ENCODE data around the gene RAB40C.

The RAB40C gene

GRCh38 chr16:637081-638018, 47.5 kb downstream of the RAB40C start:
- no peaks in the 10 kb centered on the region for H3K36me3 ChIP-seq (ENCODE audit: control insufficient read depth, insufficient read depth, low read length)
- H3K4me3 ChIP-seq (ENCODE audit: low read length) = no peak overlapping the region
- no peaks in the 10 kb centered on the region for H3K9me3 ChIP-seq (ENCODE audit: control insufficient read depth, low read length)
- H3K4me1 ChIP-seq (ENCODE audit: control insufficient read depth, insufficient read depth, low read length) = peaks cover 22% of the 10 kb centered on the region
- H3K9ac ChIP-seq (ENCODE audit: low read length) = no peak overlapping the region
- no peaks in the 10 kb centered on the region for H3K27me3 ChIP-seq (ENCODE audit: control insufficient read depth, insufficient read depth, low read length)

DNA sequence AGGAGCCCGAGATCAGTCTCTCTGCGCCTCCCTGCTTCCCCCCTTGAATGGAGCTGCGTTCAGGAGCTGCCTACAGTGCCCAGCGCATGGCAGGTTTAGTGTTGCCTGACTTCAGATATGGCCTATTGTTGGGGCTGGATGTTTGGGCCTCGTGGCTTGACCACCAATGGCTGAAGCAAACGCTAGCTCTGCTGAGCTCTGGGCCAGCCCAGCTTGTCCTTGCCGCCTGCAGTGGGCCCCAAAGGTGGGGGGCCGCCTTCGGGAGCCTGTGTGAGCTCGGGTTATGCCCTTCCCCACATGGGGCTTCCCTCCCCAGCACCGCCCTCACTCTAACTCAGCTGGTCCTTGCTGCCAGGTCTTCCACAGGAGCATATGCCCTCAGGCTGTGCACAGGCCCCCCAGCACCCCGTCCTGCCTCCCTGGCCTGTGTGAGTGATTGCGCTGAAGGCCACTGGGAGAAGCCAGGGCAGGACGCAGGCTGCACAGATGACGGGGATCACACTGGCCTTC, 48.2 kb downstream of the RAB40C start:
- H3K9me3 ChIP-seq (ENCODE audit: control insufficient read depth, low read length) = no peaks in the 10 kb centered on the region
- H3K36me3 ChIP-seq (ENCODE audit: control insufficient read depth, insufficient read depth, low read length) = no peaks in the 10 kb centered on the region
- no peaks in the 10 kb centered on the region for H3K27me3 ChIP-seq (ENCODE audit: control insufficient read depth, insufficient read depth, low read length)
- peaks cover 30% of the 10 kb centered on the region for H3K4me1 ChIP-seq (ENCODE audit: control insufficient read depth, insufficient read depth, low read length)
- no peak overlapping the region for H3K4me3 ChIP-seq (ENCODE audit: low read length)
- H3K9ac ChIP-seq (ENCODE audit: low read length) = no peak overlapping the region

DNA sequence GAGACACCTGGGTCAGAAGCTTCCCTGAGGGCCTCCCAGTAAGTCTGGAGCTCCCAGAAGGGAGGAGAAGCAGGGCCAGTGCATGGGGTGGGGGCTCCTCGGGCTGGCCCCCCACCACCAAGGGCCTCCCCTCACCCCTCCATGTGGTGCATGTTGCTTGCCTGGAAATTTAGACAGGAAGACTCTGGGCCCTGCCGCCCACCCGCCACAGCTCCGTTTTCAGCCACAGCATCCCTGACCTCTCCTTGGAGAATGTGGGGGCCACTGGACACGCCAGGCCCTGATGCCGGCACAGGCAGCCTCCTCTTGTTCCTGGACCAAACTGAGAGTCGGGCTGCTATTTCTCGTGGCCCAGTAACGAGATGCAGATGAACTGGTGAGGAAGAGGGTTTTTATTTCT, 49.0 kb downstream of the RAB40C start:
- Histone ChIP-seq H3K27me3 (ENCODE audit: control insufficient read depth, insufficient read depth, low read length) (no peaks in the 10 kb centered on the region), H3K9me3 (ENCODE audit: control insufficient read depth, low read length) (no peaks in the 10 kb centered on the region), H3K4me3 (ENCODE audit: low read length) (no peak overlapping the region), H3K9ac (ENCODE audit: low read length) (no peak overlapping the region), H3K4me1 (ENCODE audit: control insufficient read depth, insufficient read depth, low read length) (peaks cover 37% of the 10 kb centered on the region), H3K36me3 (ENCODE audit: control insufficient read depth, insufficient read depth, low read length) (no peaks in the 10 kb centered on the region)

DNA sequence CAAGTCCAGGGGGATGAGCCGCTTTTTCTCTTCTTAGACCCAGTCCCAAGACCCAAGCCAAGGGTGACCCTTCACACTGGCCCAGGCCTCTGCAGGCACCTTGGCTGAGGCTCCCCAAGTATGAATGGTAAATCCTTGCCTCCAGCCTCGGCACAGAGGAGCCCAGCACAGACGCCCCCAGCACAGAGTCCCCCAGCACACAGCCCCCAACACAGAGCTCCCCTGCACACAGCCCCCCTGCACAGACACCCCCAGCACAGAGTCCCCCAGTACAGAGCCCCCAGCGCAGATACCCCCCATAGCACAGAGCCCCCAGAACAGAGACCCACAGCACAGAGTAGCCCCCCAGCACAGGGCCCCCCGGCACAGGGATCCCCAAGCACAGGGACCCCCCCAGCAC, 50.7 kb downstream of the RAB40C start:
- H3K27me3 ChIP-seq (ENCODE audit: control insufficient read depth, insufficient read depth, low read length) = no peaks in the 10 kb centered on the region
- H3K4me1 ChIP-seq (ENCODE audit: control insufficient read depth, insufficient read depth, low read length) = peaks cover 48% of the 10 kb centered on the region
- H3K9me3 ChIP-seq (ENCODE audit: control insufficient read depth, low read length) = no peaks in the 10 kb centered on the region
- H3K4me3 ChIP-seq (ENCODE audit: low read length) = no peak overlapping the region
- no peaks in the 10 kb centered on the region for H3K36me3 ChIP-seq (ENCODE audit: control insufficient read depth, insufficient read depth, low read length)
- H3K9ac ChIP-seq (ENCODE audit: low read length) = peak overlapping the region; percentile 91

DNA sequence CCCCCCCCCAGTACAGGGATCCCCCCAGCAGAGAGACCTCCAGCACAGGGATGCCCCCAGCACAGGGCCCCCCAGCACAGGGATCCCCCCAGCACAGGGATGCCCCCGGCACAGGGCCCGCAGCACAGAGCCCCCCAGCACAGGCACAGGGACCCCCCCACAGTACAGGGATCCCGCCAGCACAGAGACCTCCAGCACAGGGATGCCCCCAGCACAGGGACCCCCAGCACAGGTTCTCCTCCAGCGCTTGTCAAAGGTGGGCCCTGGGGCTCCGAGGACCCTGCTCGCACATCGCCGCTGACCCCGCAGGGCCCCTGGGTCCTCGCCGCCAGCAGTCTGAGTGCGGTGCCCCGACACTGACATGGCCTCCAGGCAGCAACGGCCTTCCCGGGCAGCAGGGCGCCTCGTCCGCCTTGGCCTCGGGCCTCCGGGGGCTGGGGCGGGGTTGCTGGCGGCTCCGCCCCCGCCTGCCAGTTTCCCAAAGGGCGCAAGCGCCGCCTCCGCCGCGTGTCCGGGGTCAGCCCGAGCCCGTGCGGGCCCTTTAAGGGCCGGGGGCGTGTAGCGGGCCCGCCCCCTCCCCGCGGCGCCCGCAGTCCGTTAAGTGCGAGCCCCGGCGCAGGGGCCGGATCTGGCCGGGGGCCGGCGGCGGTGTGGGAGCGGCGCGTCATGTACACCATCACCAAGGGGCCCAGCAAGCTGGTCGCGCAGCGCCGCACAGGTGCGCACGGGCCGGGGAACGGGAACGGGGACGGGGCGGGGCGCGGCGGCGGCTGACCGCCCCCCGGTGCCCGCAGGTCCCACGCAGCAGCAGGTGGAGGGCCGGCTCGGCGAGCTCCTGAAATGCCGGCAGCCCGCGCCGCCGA, 51.7 kb downstream of the RAB40C start, which contains the start of gene MCRIP2:
TSS of gene MCRIP2 (plus strand) at position 503 of the 863 bp plus-strand sequence. CDS start at position 667, 164 bp downstream.
- no peaks in the 10 kb centered on the region for H3K9me3 ChIP-seq (ENCODE audit: control insufficient read depth, low read length)

DNA sequence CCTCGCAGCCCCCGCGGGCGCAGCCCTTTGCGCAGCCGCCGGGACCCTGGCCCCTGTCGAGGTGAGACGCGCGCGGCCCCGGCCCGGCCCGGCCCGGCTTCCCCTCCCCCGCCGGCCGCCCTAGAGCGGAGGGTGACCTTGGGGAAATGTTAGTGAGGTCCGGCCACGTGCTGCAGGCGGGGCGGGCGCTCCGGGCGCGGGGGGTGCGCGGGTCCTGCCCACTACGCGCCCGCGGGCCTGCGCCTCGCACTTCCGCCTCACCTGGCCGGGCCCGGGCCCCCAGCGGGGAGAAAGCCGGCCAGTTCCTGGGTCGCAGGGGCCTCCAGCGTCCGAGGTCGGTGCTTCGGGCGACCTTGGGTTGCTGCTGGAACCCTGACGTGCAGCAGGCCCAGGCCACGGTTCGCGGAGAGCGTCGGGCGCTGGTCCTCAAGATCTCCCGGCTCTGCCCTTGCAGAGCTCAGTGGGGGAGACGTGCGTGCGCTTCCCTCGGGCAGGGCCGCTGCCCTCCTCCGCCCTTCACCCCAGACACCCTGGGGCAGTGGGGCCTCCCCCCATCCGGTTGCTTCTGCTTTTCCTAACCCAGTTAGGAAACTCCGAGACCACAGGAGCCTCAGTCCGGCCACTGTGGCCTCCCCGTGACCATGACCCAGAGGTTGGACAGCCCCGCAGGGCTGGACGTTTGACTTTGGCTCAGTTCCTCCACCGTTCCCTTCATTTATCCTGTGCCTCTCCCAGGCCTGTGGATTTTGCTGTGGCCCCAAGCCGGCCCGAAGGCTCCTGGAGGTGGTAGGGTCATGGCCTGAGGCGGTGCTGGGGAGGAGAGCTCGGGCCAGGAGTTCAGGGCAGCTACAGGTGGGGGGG, 52.6 kb downstream of the RAB40C start:
- H3K9me3 ChIP-seq (ENCODE audit: control insufficient read depth, low read length) = no peaks in the 10 kb centered on the region
- no peaks in the 10 kb centered on the region for H3K36me3 ChIP-seq (ENCODE audit: control insufficient read depth, insufficient read depth, low read length)
- H3K4me3 ChIP-seq (ENCODE audit: low read length) = peak overlapping the region; percentile 60
- H3K9ac ChIP-seq (ENCODE audit: low read length) = peak overlapping the region; percentile 91
- peaks cover 62% of the 10 kb centered on the region for H3K4me1 ChIP-seq (ENCODE audit: control insufficient read depth, insufficient read depth, low read length)
- no peaks in the 10 kb centered on the region for H3K27me3 ChIP-seq (ENCODE audit: control insufficient read depth, insufficient read depth, low read length)

More for the DNA sequence above, 51.7 kb downstream of the RAB40C start, which contains the start of gene MCRIP2:
- Histone ChIP-seq H3K9ac (ENCODE audit: low read length) (peak within 1 kb of the TSS; percentile 91), H3K27me3 (ENCODE audit: control insufficient read depth, insufficient read depth, low read length) (no peaks in the 10 kb centered on the region), H3K4me1 (ENCODE audit: control insufficient read depth, insufficient read depth, low read length) (peaks cover 56% of the 10 kb centered on the region), H3K36me3 (ENCODE audit: control insufficient read depth, insufficient read depth, low read length) (no peaks in the 10 kb centered on the region), H3K4me3 (ENCODE audit: low read length) (peak within 1 kb of the TSS; percentile 60)

DNA sequence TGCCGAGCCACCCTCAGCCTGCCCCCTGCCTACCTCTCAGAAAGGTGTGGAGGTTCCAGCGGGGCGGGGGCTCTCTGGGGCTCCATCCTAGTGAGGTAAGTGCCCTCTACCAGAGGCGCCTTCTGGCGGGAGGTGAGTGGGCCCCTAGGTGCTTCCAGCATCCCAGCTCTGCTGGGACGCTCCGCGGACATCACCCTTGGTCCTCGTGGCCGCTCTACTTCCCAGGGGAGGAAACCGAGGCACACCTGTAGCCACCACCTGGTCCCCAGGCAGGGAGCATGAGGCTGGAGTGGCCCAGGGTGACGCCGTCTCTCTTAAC, 53.1 kb downstream of the RAB40C start:
- Histone ChIP-seq H3K9me3 (ENCODE audit: control insufficient read depth, low read length) (no peaks in the 10 kb centered on the region), H3K4me1 (ENCODE audit: control insufficient read depth, insufficient read depth, low read length) (peaks cover 62% of the 10 kb centered on the region), H3K27me3 (ENCODE audit: control insufficient read depth, insufficient read depth, low read length) (no peaks in the 10 kb centered on the region), H3K36me3 (ENCODE audit: control insufficient read depth, insufficient read depth, low read length) (no peaks in the 10 kb centered on the region), H3K9ac (ENCODE audit: low read length) (peak overlapping the region; percentile 91), H3K4me3 (ENCODE audit: low read length) (peak overlapping the region; percentile 60)

DNA sequence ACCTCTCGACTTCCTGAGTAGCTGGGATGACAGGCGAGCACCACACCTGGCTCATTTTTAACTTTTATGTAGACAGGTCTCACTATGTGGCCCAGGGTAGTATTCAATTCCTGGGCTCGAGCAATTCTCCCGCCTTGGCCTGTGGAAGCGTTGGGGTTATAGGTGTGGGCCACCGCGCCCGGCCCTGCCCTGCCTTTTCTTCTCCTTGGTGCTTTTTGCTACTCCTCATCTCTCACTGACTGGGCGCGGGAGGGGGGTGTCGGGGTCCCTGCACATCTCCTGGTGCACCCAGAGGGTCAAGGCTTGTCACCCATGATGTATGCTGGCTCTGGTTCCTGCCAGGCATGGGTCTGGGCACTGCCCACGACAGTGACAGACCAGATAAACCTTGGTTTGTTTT, 54.7 kb downstream of the RAB40C start:
- Histone ChIP-seq H3K36me3 (ENCODE audit: control insufficient read depth, insufficient read depth, low read length) (no peaks in the 10 kb centered on the region), H3K9me3 (ENCODE audit: control insufficient read depth, low read length) (no peaks in the 10 kb centered on the region), H3K4me3 (ENCODE audit: low read length) (no peak overlapping the region), H3K9ac (ENCODE audit: low read length) (no peak overlapping the region), H3K27me3 (ENCODE audit: control insufficient read depth, insufficient read depth, low read length) (no peaks in the 10 kb centered on the region), H3K4me1 (ENCODE audit: control insufficient read depth, insufficient read depth, low read length) (peaks cover 71% of the 10 kb centered on the region)

GRCh38 chr16:645852-646678, 56.2 kb downstream of the RAB40C start:
- Histone ChIP-seq H3K27me3 (ENCODE audit: control insufficient read depth, insufficient read depth, low read length) (no peaks in the 10 kb centered on the region), H3K4me3 (ENCODE audit: low read length) (no peak overlapping the region), H3K9me3 (ENCODE audit: control insufficient read depth, low read length) (no peaks in the 10 kb centered on the region), H3K4me1 (ENCODE audit: control insufficient read depth, insufficient read depth, low read length) (peaks cover 75% of the 10 kb centered on the region), H3K36me3 (ENCODE audit: control insufficient read depth, insufficient read depth, low read length) (no peaks in the 10 kb centered on the region), H3K9ac (ENCODE audit: low read length) (peak overlapping the region; percentile 28)

- Histone ChIP-seq H3K27me3 (ENCODE audit: control insufficient read depth, insufficient read depth, low read length) (no peaks in the 10 kb centered on the region), H3K4me1 (ENCODE audit: control insufficient read depth, insufficient read depth, low read length) (peaks cover 70% of the 10 kb centered on the region), H3K36me3 (ENCODE audit: control insufficient read depth, insufficient read depth, low read length) (no peaks in the 10 kb centered on the region), H3K9me3 (ENCODE audit: control insufficient read depth, low read length) (no peaks in the 10 kb centered on the region), H3K4me3 (ENCODE audit: low read length) (no peak overlapping the region), H3K9ac (ENCODE audit: low read length) (no peak overlapping the region)
Measured at GRCh38 chr16:646679-647172, 56.9 kb downstream of the RAB40C start.
